Stimulated activated CD4-positive, alpha-beta T cell treated with anti-CD3 and anti-CD28 coated beads, Interleukin-1b, Interleukin-23, amount 100 ng/mL, for 48 hours (primary cell): ENCODE results near the gene SPCS2.
"Not testable (repeated sequence)": the region's sequence is repeated elsewhere in the genome, so short reads cannot be mapped to it uniquely, and the experiment has no call there.

ENCODE experiments used
- DNase-seq: peaks from one replicate; pipeline ENCODE4 v3.0.0-alpha.2; 2020

Gene SPCS2

GRCh38 chr11:75004215-75004614 lies 55.1 kb downstream of the SPCS2 start:
- no peak for DNase-seq

- DNase-seq = no peak
These were observed 62.3 kb downstream of the SPCS2 start for GRCh38 chr11:75011357-75011756.

GRCh38 chr11:75011872-75012271 lies 62.8 kb downstream of the SPCS2 start:
- DNase-seq = no peak

GRCh38 chr11:75013051-75013450 lies 64.0 kb downstream of the SPCS2 start:
- peak; percentile 5 for DNase-seq

GRCh38 chr11:75014129-75014528 lies 65.1 kb downstream of the SPCS2 start:
- no peak for DNase-seq

- not testable (repeated sequence) for DNase-seq
These were observed 70.1 kb downstream of the SPCS2 start for GRCh38 chr11:75019200-75019599.

- not testable (repeated sequence) for DNase-seq
These were observed 71.3 kb downstream of the SPCS2 start for GRCh38 chr11:75020328-75020727.

GRCh38 chr11:75022296-75022695 lies 73.2 kb downstream of the SPCS2 start:
- DNase-seq = no peak

GRCh38 chr11:75022759-75023396 lies 73.8 kb downstream of the SPCS2 start:
- DNase-seq = peak; percentile 71

- no peak for DNase-seq
These were observed 74.5 kb downstream of the SPCS2 start for GRCh38 chr11:75023446-75024067.

GRCh38 chr11:75024068-75024449 lies 75.0 kb downstream of the SPCS2 start:
- DNase-seq = no peak

- no peak for DNase-seq
These were observed 75.7 kb downstream of the SPCS2 start for GRCh38 chr11:75024764-75025211.

GRCh38 chr11:75025561-75025960 lies 76.5 kb downstream of the SPCS2 start:
- DNase-seq = no peak

GRCh38 chr11:75028321-75028720 lies 79.3 kb downstream of the SPCS2 start:
- DNase-seq = no peak
